Activated naive CD8-positive, alpha-beta T cell treated with anti-CD3 and anti-CD28 coated beads for 36 hours (primary cell): ENCODE data around the gene PTPN1. TPM values are rescaled to one million over a fixed set of nuclear protein-coding genes. Genes with fewer than 3 reads are reported as not detected.

ENCODE experiments used
- DNase-seq: peaks from one replicate; pipeline ENCODE4 v3.0.0; 2021
- H3K27ac Mint-ChIP-seq: one replicate; pipeline ENCODE4 v1.8.0; 2022; ENCODE audit warnings: mild to moderate bottlenecking, moderate library complexity, mixed read lengths
- H3K27me3 Mint-ChIP-seq: one replicate; pipeline ENCODE4 v1.8.0; 2022; ENCODE audit warnings: mild to moderate bottlenecking, mixed read lengths
- H3K36me3 Mint-ChIP-seq: one replicate; pipeline ENCODE4 v1.8.0; 2021; ENCODE audit warnings: mild to moderate bottlenecking, mixed read lengths
- H3K4me1 Mint-ChIP-seq: one replicate; pipeline ENCODE4 v1.8.0; 2021; ENCODE audit warnings: mixed read lengths
- H3K4me3 Mint-ChIP-seq: one replicate; pipeline ENCODE4 v1.8.0; 2022; ENCODE audit warnings: mild to moderate bottlenecking, moderate library complexity, mixed read lengths
- H3K9me3 Mint-ChIP-seq: one replicate; pipeline ENCODE4 v1.8.0; 2022; ENCODE audit warnings: mixed read lengths
- total RNA-seq, 2 experiments: library from RNA; stranded (reverse); gene quantifications; one replicate each; pipeline ENCODE4 v1.2.3, GENCODE V29; 2021

Gene PTPN1
- total RNA-seq, 2 experiments from 2014 or later: 53.0 to 54.0 TPM

DNA sequence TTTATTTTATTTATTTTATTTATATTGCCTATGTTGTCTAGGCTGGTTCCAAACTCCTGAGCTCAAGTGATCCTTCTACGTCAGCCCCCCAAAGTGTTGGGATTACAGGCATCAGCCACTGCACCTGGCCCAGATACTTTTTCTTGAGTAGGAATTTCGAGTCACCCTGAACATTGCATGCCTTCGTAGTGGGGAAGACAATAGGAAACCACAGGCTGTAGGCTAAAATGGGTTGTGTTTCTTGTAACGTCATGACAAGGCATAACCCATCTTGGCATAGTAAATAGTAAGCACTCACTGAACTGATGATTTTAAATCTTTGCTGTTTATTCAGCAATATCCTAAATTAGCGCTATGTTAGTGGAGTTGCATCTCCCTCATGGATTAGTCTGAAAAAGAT is 34.9 kb downstream of the PTPN1 start:
- H3K4me3 Mint-ChIP-seq: no peak overlapping the region
- H3K4me1 Mint-ChIP-seq: peaks cover 71% of the 10 kb centered on the region
- no peaks in the 10 kb centered on the region for H3K9me3 Mint-ChIP-seq
- H3K27me3 Mint-ChIP-seq: no peaks in the 10 kb centered on the region
- no peak for DNase-seq
- H3K27ac Mint-ChIP-seq: peak overlapping the region; percentile 1
- H3K36me3 Mint-ChIP-seq: peaks cover 37% of the 10 kb centered on the region

DNA sequence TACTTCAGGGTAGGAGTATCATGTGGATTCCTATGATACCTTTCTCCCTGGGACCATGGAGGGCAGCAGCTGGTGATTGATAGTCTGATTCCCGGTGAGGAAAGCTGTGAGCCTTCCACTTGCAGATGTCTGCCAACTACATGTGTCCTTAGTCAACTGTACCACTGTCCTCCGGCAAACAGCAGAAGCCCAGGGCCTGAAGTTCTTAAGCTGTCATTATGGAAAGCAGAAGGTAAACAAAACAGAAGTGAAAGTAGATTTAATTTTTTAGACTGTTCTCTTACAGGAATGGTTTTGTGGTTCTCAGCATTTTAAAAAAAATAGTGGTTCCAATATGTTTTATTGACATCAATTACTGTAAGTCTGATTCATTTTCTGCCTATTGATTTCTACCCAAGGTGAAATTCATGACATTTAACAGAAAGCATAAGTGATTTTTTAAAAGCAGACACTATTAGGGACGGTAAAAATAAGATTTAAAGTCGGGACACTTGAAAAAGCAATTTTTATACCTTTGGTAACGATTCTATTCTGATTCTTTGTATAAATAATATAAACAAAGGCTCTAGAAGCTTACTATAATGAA is 36.6 kb downstream of the PTPN1 start:
- Mint-ChIP-seq H3K36me3 (peaks cover 28% of the 10 kb centered on the region), H3K27ac (peak overlapping the region; percentile 82), H3K9me3 (no peaks in the 10 kb centered on the region), H3K4me3 (peak overlapping the region; percentile 47), H3K27me3 (no peaks in the 10 kb centered on the region), H3K4me1 (peaks cover 73% of the 10 kb centered on the region)
- DNase-seq: no peak

DNA sequence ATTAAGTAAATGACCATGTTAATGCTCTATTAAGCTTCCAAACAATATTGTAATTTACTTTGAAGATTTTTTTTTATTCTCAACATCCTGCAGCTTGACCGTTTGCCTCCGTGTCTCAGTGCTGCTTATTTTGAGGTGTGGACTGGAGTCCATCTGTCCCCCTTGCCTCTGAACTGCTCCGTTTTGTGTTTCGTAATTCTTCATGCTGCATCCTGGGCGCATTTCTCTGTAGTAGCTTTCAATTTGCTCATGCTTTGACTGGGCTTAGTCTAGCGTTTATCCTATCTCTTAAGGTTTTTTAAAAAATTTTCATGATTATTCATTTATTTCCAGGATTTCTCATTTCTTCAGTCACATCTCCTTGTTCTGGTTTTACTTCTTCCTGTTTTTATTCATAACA is 37.8 kb downstream of the PTPN1 start:
- peaks cover 66% of the 10 kb centered on the region for H3K4me1 Mint-ChIP-seq
- no peak for DNase-seq
- peak overlapping the region; percentile 82 for H3K27ac Mint-ChIP-seq
- H3K9me3 Mint-ChIP-seq: no peaks in the 10 kb centered on the region
- no peaks in the 10 kb centered on the region for H3K27me3 Mint-ChIP-seq
- peaks cover 28% of the 10 kb centered on the region for H3K36me3 Mint-ChIP-seq
- no peak overlapping the region for H3K4me3 Mint-ChIP-seq

DNA sequence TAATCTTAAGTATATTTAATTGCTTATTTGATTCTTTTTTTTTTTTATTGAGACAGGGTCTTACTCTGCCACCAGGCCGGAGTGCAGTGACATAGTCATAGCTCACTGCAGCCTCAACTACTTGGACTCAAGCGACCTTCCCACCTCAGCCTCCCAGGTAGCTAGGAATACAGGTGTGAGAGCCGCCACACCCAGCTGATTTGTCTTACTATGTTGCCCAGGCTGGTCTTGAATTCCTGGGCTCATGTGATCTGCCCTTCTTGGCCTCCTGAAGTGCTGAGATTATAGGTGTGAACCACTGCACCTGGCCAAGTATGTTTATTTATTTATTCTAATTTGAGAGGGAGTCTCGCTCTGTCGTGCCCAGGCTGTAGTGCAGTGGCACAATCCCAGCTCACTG is 38.2 kb downstream of the PTPN1 start:
- Mint-ChIP-seq H3K9me3 (no peaks in the 10 kb centered on the region), H3K36me3 (peaks cover 28% of the 10 kb centered on the region), H3K27ac (no peak overlapping the region), H3K4me1 (peaks cover 63% of the 10 kb centered on the region), H3K4me3 (no peak overlapping the region), H3K27me3 (no peaks in the 10 kb centered on the region)
- DNase-seq: no peak

DNA sequence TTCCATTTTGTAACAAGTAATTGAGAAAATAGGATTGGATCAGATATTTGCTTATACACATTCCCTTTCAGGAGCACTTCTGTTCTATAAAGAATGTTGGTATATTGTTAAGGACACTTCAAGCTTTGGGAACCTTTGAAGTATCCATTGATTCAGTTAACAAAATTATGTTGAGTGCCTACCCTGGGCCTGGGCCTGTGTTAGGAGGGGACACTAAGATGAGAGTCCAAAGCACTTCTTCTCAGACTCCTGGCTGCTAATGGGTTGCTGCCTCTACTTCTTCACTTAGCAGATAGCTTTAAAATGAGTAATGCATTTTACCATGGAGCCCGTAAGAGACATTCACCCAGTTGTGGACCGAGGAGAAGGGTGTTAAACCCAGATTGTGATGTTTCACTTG is 40.3 kb downstream of the PTPN1 start:
- H3K4me3 Mint-ChIP-seq: no peak overlapping the region
- H3K4me1 Mint-ChIP-seq: peaks cover 52% of the 10 kb centered on the region
- H3K36me3 Mint-ChIP-seq: peaks cover 22% of the 10 kb centered on the region
- no peak for DNase-seq
- no peaks in the 10 kb centered on the region for H3K9me3 Mint-ChIP-seq
- no peaks in the 10 kb centered on the region for H3K27me3 Mint-ChIP-seq
- no peak overlapping the region for H3K27ac Mint-ChIP-seq

DNA sequence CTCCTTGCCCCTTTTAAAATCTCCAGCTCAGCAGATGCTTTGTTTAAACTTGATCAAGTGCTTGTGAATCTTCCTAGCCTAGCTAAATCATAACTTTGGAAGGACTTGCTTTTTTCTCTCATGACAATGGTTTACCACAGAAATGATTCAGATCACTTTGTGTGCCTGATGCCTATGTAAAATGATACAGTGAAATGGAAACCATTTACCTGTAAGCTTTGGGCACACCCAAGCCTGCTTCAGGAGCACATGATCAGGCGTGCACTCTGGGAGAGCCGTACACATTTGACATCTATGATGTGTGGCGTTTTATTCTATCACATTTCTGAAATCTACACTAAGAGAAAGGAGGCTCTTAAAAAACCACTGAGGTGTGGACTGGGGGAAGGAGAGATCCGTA is 41.1 kb downstream of the PTPN1 start:
- Mint-ChIP-seq H3K4me1 (peaks cover 49% of the 10 kb centered on the region), H3K27me3 (no peaks in the 10 kb centered on the region), H3K4me3 (no peak overlapping the region), H3K27ac (peak overlapping the region; percentile 39), H3K9me3 (peaks cover 2% of the 10 kb centered on the region), H3K36me3 (peaks cover 24% of the 10 kb centered on the region)
- DNase-seq: no peak

DNA sequence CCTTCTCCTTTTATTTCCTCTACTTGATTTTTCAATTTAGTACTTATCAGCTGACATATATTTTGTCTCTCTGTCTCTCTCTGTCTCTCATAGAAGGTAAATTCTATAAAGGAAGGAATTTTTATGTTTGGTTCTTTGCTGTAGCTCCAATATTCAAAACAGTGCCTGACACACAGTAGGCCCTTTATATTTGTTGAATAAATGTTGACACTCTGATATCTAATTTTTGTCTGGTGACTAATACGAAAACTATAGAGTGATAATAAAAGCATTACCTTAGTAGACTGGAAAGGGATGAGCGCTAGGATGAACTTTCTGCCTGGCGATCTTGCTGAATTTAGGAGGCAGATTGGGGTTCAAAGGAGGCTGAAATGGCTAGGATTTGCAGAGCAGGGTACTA is 42.8 kb downstream of the PTPN1 start:
- DNase-seq: no peak
- no peak overlapping the region for H3K27ac Mint-ChIP-seq
- H3K4me1 Mint-ChIP-seq: peaks cover 44% of the 10 kb centered on the region
- no peak overlapping the region for H3K4me3 Mint-ChIP-seq
- H3K36me3 Mint-ChIP-seq: peaks cover 24% of the 10 kb centered on the region
- H3K9me3 Mint-ChIP-seq: peaks cover 2% of the 10 kb centered on the region
- no peaks in the 10 kb centered on the region for H3K27me3 Mint-ChIP-seq

DNA sequence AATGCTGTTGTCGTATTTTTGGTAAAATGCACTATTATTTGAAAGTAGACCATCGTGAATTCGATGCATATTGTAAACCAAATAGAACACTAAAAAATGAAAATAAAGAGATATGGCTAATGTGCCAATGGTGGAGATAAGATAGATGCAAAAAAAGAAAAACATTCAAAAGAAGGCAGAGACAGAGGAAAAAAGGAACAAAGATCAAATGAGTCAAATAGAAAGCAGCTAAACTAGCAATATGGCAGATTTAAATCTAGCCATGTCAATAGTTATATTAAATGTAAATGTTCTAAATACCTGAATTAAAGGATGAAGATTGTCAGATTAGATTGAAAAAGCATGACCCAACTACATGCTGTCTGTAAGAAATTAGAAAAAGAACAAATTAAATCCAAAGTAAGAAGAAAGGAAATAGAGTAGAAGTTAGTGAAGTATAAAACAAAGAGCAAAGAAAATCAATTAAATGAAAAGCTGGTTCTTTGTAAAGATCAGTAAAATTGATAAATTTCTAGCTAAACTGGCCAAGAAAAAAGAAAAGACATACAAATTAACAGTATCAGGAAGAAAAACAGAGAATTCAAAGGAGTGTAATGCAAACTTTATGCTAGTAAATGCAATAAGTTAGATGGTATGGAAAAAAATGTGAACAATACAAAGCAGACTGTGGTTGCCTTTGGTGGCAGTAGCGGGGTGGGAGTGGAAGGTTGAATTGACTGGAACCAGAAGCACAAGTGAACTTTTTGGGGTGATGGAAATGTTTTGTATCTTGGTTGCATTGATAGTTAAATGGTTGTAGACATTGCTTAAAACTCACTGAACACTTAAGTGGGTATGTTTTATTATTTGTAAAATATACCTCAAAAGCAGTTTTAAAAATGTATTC is 44.8 kb downstream of the PTPN1 start:
- Mint-ChIP-seq H3K27me3 (no peaks in the 10 kb centered on the region), H3K27ac (no peak overlapping the region), H3K9me3 (peaks cover 2% of the 10 kb centered on the region), H3K36me3 (peaks cover 22% of the 10 kb centered on the region), H3K4me3 (no peak overlapping the region), H3K4me1 (peaks cover 45% of the 10 kb centered on the region)
- peak; percentile 30 for DNase-seq

DNA sequence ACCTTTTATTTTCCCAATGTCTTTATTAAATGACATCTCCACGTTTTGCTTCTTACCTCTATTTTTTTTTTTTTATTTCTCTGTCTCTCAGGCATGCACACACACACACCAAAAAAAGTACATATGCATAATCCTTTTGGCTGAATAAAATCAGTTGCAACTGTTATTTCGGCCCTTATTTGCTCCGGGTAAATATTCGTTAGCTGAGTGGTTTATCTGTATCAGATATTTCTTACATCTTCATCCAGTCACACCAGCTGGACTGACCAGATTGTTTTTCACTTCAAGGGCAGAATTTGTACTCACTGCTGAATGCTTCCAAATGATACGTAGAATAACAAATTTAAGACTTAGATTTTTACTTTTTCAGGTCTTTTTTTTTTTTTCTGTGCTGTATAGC is 45.5 kb downstream of the PTPN1 start:
- no peak overlapping the region for H3K27ac Mint-ChIP-seq
- H3K4me1 Mint-ChIP-seq: peaks cover 38% of the 10 kb centered on the region
- H3K9me3 Mint-ChIP-seq: peaks cover 2% of the 10 kb centered on the region
- DNase-seq: no peak
- H3K36me3 Mint-ChIP-seq: peaks cover 19% of the 10 kb centered on the region
- no peaks in the 10 kb centered on the region for H3K27me3 Mint-ChIP-seq
- H3K4me3 Mint-ChIP-seq: no peak overlapping the region

DNA sequence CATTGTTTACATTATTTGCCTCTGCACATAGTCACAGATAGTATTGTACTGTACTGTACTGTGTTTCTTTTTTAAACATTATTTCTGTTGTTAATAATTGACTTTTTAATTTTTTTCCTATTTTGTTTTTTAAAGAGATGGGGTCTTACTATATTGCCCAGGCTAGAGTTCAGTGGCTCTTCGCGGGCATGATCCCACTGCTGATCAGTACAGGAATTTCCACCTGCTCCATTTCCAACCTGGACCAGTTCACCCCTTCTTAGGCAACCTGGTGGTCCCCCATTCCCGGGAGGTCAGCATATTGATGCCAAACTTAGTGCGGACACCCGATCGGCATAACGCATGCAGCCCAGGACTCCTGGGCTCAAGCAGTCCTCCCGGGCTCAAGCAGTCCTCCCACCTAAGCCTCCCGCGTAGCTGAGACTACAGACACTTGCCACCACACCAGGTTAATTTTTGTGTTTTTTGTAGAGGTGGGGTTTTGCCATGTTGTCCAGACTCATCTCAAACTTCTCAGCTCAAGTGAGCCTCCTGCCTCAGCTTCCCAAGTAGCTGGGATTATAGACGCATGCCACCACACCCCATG is 47.5 kb downstream of the PTPN1 start:
- Mint-ChIP-seq H3K27ac (no peak overlapping the region), H3K36me3 (peaks cover 30% of the 10 kb centered on the region), H3K27me3 (no peaks in the 10 kb centered on the region), H3K4me1 (peaks cover 43% of the 10 kb centered on the region), H3K4me3 (no peak overlapping the region), H3K9me3 (peaks cover 2% of the 10 kb centered on the region)
- DNase-seq: no peak

DNA sequence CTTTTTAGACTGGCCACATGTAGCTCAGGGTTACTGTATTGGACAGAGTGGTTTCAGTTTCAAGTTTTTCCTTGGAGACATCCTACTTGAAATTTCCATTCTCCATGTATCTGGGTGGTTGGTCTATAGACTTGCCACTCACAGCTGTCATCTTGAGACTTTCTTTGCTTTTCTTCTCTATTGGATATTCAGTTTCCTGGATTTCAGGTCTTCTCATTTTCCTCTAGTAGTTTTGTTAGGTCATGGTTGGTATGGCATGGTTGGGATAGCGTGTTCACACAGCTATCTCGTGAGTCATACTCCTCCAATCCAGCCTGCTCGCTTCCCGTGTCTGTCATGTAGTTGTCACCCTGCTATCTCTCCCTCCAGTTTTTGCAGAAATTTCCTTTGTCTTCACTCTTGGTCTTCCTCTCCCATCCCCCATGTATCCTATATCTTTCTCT is 48.3 kb downstream of the PTPN1 start:
- Mint-ChIP-seq H3K27ac (no peak overlapping the region), H3K4me3 (no peak overlapping the region), H3K9me3 (peaks cover 2% of the 10 kb centered on the region), H3K4me1 (peaks cover 50% of the 10 kb centered on the region), H3K36me3 (peaks cover 36% of the 10 kb centered on the region), H3K27me3 (no peaks in the 10 kb centered on the region)
- DNase-seq: no peak

DNA sequence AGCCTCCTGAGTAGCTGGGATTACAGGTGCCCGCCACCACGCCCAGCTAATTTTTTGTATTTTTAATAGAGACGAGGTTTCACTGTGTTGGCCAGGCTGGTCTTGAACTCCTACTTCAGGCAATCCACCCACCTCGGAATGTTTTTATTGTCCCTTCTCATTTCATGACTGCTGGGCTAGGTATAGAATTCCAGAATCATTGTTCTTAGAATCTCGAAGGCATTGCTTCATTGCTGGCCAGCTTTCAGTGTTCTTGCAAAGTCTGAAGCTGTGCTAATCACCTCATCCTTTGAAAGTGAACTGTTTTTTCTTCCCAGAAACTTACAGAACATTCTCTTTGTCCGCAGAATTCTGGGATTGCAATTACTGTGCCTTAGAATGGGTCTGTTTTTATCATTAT is 49.0 kb downstream of the PTPN1 start:
- DNase-seq: no peak
- Mint-ChIP-seq H3K36me3 (peaks cover 36% of the 10 kb centered on the region), H3K4me3 (no peak overlapping the region), H3K27ac (no peak overlapping the region), H3K4me1 (peaks cover 51% of the 10 kb centered on the region), H3K27me3 (no peaks in the 10 kb centered on the region), H3K9me3 (peaks cover 2% of the 10 kb centered on the region)

DNA sequence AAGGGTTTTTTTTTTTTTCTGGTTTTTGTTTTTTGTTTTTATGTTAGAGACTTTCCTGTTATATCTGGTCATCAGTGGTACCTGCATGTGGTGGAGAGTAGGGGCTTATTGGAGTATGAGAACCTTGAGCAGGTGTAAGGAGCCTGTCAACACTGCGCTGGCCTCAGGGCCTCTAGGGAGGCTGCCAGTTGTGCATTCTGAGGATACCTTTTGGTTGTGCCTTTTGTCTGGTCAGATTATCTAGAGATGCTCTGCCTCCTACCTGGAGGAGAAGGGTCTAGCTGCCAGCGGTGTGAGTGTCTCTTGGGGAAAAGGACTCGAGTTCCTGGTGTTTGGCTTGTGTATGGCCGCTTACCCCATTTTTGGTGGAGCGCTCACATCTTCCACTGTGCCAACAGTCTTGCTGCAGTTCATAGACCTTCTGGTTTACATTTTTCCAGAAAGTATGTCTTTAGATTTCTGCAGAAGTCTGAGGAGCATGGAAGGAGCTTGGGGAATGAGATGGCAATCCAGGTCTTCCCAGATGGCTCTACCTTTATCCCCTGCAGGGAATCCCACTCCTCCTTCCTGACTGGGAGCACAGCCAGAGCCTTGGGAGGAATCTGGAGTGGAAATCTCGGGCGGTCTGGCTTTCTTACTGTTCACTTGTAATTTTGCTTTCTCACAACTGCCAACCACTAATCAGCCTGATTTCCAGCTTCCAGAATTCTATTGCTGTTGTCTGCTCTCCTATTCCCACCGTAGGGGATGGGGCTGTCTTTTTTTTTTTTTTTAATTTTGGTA is 49.9 kb downstream of the PTPN1 start:
- H3K27me3 Mint-ChIP-seq: no peaks in the 10 kb centered on the region
- H3K4me1 Mint-ChIP-seq: peaks cover 60% of the 10 kb centered on the region
- no peak overlapping the region for H3K4me3 Mint-ChIP-seq
- DNase-seq: no peak
- peaks cover 2% of the 10 kb centered on the region for H3K9me3 Mint-ChIP-seq
- peaks cover 40% of the 10 kb centered on the region for H3K36me3 Mint-ChIP-seq
- H3K27ac Mint-ChIP-seq: peak overlapping the region; percentile 66

DNA sequence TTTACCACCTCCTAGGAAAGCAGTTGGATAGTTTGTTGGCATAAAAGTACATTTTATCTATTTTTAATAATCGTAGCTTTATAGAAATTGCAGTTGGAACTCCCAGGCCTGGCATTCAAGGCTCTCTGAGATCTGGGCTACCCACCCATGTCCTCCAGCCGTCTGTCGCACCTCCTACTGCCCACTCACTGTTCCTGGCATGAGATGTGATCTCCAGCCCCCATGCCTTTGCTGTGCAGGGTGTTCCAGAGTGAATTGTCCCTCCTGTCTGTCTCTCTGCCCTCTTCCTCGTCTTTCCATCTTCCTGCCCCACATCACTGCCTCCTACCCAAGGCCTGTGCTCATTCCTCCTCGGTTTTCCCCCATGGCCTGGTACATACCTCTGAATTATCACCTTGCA is 50.7 kb downstream of the PTPN1 start:
- Mint-ChIP-seq H3K9me3 (no peaks in the 10 kb centered on the region), H3K4me1 (peaks cover 59% of the 10 kb centered on the region)

More for the DNA sequence above, 50.7 kb downstream of the PTPN1 start:
- no peak for DNase-seq
- H3K4me3 Mint-ChIP-seq: peak overlapping the region; percentile 53
- H3K27ac Mint-ChIP-seq: peak overlapping the region; percentile 93
- H3K27me3 Mint-ChIP-seq: no peaks in the 10 kb centered on the region
- H3K36me3 Mint-ChIP-seq: peaks cover 39% of the 10 kb centered on the region
